ENCODE measurements around the gene FSTL4.

DNA sequence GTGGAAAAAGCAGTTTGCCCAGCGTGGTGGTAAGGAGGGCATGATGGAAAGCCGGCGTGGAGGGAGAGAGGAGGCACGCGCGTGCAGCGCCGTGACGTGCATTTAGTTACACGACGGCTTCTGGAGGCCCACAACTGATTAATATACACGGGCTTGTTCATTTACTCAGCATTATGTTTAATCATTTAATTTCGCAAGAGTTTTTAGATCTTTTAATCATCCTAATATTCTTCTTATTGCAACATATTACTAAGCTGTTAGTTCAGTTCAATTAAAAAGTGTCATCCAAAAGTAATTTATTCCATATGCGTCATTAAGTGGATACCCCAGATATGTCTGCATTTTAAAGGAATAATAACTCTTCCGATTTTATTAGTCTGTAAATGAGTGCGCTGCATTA, 340.0 kb downstream of the FSTL4 start:
- TF ChIP-seq, protein P1, sequence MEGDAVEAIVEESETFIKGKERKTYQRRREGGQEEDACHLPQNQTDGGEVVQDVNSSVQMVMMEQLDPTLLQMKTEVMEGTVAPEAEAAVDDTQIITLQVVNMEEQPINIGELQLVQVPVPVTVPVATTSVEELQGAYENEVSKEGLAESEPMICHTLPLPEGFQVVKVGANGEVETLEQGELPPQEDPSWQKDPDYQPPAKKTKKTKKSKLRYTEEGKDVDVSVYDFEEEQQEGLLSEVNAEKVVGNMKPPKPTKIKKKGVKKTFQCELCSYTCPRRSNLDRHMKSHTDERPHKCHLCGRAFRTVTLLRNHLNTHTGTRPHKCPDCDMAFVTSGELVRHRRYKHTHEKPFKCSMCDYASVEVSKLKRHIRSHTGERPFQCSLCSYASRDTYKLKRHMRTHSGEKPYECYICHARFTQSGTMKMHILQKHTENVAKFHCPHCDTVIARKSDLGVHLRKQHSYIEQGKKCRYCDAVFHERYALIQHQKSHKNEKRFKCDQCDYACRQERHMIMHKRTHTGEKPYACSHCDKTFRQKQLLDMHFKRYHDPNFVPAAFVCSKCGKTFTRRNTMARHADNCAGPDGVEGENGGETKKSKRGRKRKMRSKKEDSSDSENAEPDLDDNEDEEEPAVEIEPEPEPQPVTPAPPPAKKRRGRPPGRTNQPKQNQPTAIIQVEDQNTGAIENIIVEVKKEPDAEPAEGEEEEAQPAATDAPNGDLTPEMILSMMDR (IDR thresholded peaks at IDR 0.05; ENCODE audit: borderline replicate concordance, extremely low read depth, low read length, poor library complexity, severe bottlenecking): no peak
- TF ChIP-seq EZH2 (IDR thresholded peaks at IDR 0.05; ENCODE audit: borderline replicate concordance, low read depth, low read length, severe bottlenecking): no peak
